Smooth muscle cell (in vitro differentiated cells): ENCODE results near the gene ACTMAP. TPM values are rescaled to one million over a fixed set of nuclear protein-coding genes. Genes with fewer than 3 reads are reported as not detected.

Experiments
- DNase-seq: peaks from one replicate; lab custom pipeline; 2025; ENCODE audit not compliant: unreplicated experiment; lab: John Stamatoyannopoulos, UW
- H2AFZ ChIP-seq: fragments of 200-600 bp; sonication (generic); 2 replicates; pipeline ENCODE4 v1.6.0; 2016; ENCODE audit warnings: antibody characterized with exemption, low read depth, mild to moderate bottlenecking
- H3F3A ChIP-seq: fragments of 200-600 bp; sonication (generic); 2 replicates; pipeline ENCODE4 v1.6.0; 2017; ENCODE audit warnings: antibody characterized with exemption, low read depth
- H3K27ac ChIP-seq: fragments of 200-600 bp; sonication (generic); 2 replicates; pipeline ENCODE4 v1.5.1; 2016; ENCODE audit warnings: low read depth, mild to moderate bottlenecking
- H3K27me3 ChIP-seq: fragments of 200-600 bp; sonication (generic); 2 replicates; pipeline ENCODE4 v1.6.1; 2016; ENCODE audit warnings: low read depth, mild to moderate bottlenecking
- H3K36me3 ChIP-seq: fragments of 200-600 bp; sonication (generic); 2 replicates; pipeline ENCODE4 v1.5.1; 2016; ENCODE audit warnings: low read depth
- H3K4me1 ChIP-seq: fragments of 200-600 bp; sonication (generic); 2 replicates; pipeline ENCODE4 v1.5.1; 2016; ENCODE audit warnings: low read depth
- H3K4me2 ChIP-seq: fragments of 200-600 bp; sonication (generic); 2 replicates; pipeline ENCODE4 v1.6.0; 2016; ENCODE audit warnings: mild to moderate bottlenecking
- H3K4me3 ChIP-seq: fragments of 200-600 bp; sonication (generic); 2 replicates; pipeline ENCODE4 v1.5.1; 2016; ENCODE audit warnings: mild to moderate bottlenecking
- H3K79me2 ChIP-seq: fragments of 200-600 bp; sonication (generic); 2 replicates; pipeline ENCODE4 v1.6.0; 2016; ENCODE audit warnings: low read depth, mild to moderate bottlenecking
- H3K9ac ChIP-seq: fragments of 200-600 bp; sonication (generic); 2 replicates; pipeline ENCODE4 v1.6.0; 2016; ENCODE audit warnings: low read depth
- H3K9me3 ChIP-seq: fragments of 200-600 bp; sonication (generic); replicated peaks from 2 replicates; pipeline ENCODE4 v1.5.1; 2016; ENCODE audit warnings: low read depth
- H4K20me1 ChIP-seq: fragments of 200-600 bp; sonication (generic); 2 replicates; pipeline ENCODE4 v1.6.0; 2016; ENCODE audit warnings: low read depth
- CTCF ChIP-seq: fragments of 200-600 bp; sonication (generic); IDR thresholded peaks from 2 replicates; pipeline ENCODE4 v1.5.1; 2017; ENCODE audit warnings: borderline replicate concordance, mild to moderate bottlenecking, antibody characterized with exemption; ENCODE audit not compliant: insufficient read depth, poor library complexity, severe bottlenecking
- WGBS: methylation state at CpG from one replicate; pipeline ENCODE4 v1.1.7; 2016; ENCODE audit warnings: low lambda C conversion rate; 5-methylcytosine and 5-hydroxymethylcytosine counted together
- polyA plus RNA-seq: library from polyadenylated mRNA; unstranded; fragments of >200 nt; fragmentation: Nextera tagmentation; extraction: Ambion mirVana; gene quantifications from 2 replicates; pipeline ENCODE4 v1.2.1, GENCODE V29; 2016
- total RNA-seq: library from RNA; depleted of rRNA; stranded (reverse); fragments of >200 nt; gene quantifications from 2 replicates; pipeline ENCODE4 v1.2.3, GENCODE V29; 2014

ACTMAP gene
- total and polyA plus RNA-seq, 2 experiments from 2014 or later: 2.9 to 8.6 TPM

DNA sequence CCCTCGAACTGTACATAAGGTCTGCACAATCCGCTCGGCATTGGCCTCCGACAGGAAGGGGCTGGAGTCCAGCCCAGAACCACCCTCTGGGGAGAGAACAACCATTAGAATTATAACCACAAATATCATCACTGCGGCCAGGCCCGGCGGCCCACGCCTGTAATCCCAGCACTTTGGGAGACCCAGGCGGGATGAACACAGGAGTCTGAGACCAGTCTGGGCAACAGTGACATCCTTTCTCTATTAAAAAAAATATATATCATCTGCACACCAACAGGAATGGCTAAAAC lies 45.0 kb downstream of the ACTMAP start:
- Histone ChIP-seq H3K4me2 (no peak overlapping the region), H3K4me1 (no peaks in the 10 kb centered on the region), H3K9ac (no peak overlapping the region), H3K9me3 (no peaks in the 10 kb centered on the region), H3K27ac (no peak overlapping the region), H3K4me3 (no peak overlapping the region), H2AFZ (no peak overlapping the region), H3K27me3 (no peaks in the 10 kb centered on the region), H3K79me2 (peaks cover 3% of the 10 kb centered on the region), H3F3A (no peaks in the 10 kb centered on the region), H4K20me1 (no peaks in the 10 kb centered on the region), H3K36me3 (no peaks in the 10 kb centered on the region)
- no peak for DNase-seq
- no peak for TF ChIP-seq CTCF
- 98% methylated on average over 9 of the region's 9 CpGs for WGBS

- no peak for DNase-seq
- no peak overlapping the region for H3K4me2 ChIP-seq
- no peak overlapping the region for H3K27ac ChIP-seq
- no peaks in the 10 kb centered on the region for H3F3A ChIP-seq
- H3K9me3 ChIP-seq: no peaks in the 10 kb centered on the region
- no peak overlapping the region for H3K9ac ChIP-seq
- WGBS: 97% methylated on average over 17 of the region's 18 CpGs
- no peaks in the 10 kb centered on the region for H3K27me3 ChIP-seq
- no peak overlapping the region for H3K4me3 ChIP-seq
- TF ChIP-seq CTCF: no peak
- H3K79me2 ChIP-seq: peaks cover 3% of the 10 kb centered on the region
- H3K4me1 ChIP-seq: no peaks in the 10 kb centered on the region
- H4K20me1 ChIP-seq: no peaks in the 10 kb centered on the region
- no peaks in the 10 kb centered on the region for H3K36me3 ChIP-seq
- H2AFZ ChIP-seq: no peak overlapping the region
These were observed 45.6 kb downstream of the ACTMAP start for GRCh38 chr19:40704491-40705361.

- H3K9me3 ChIP-seq: no peaks in the 10 kb centered on the region
- H3K27ac ChIP-seq: no peak overlapping the region
- H3F3A ChIP-seq: no peaks in the 10 kb centered on the region
- no peak for DNase-seq
- peaks cover 3% of the 10 kb centered on the region for H3K79me2 ChIP-seq
- no peak overlapping the region for H3K4me3 ChIP-seq
- H2AFZ ChIP-seq: no peak overlapping the region
- H3K9ac ChIP-seq: no peak overlapping the region
- no peaks in the 10 kb centered on the region for H3K27me3 ChIP-seq
- H3K4me2 ChIP-seq: no peak overlapping the region
- WGBS: 92% methylated on average over 24 of the region's 24 CpGs
- no peaks in the 10 kb centered on the region for H3K4me1 ChIP-seq
- no peak for TF ChIP-seq CTCF
- H4K20me1 ChIP-seq: no peaks in the 10 kb centered on the region
- H3K36me3 ChIP-seq: no peaks in the 10 kb centered on the region
These were observed 47.1 kb downstream of the ACTMAP start for GRCh38 chr19:40703029-40703755.
